ES-I3 (cell line): Measurements from ENCODE around the gene ELMO1.

Source experiments
- H3K36me3 ChIP-seq: 2 replicates; pipeline ENCODE4 v1.6.1; 2013; ENCODE audit warnings: mild to moderate bottlenecking, low read length, control low read depth, moderate library complexity; ENCODE audit not compliant: insufficient read depth
- H3K4me1 ChIP-seq: 2 replicates; pipeline ENCODE4 v1.6.1; 2013; ENCODE audit warnings: mild to moderate bottlenecking, control low read depth, low read length; ENCODE audit not compliant: insufficient read depth
- H3K9ac ChIP-seq: 2 replicates; pipeline ENCODE4 v1.6.1; 2013; ENCODE audit warnings: low read depth, mild to moderate bottlenecking, low read length, moderate library complexity
- H3K9me3 ChIP-seq: 2 replicates; pipeline ENCODE4 v1.6.1; 2013; ENCODE audit warnings: mild to moderate bottlenecking, low read length, moderate library complexity; ENCODE audit not compliant: control insufficient read depth, insufficient read depth

ELMO1 gene

GRCh38 chr7:37394158-37394557, 54.5 kb downstream of the ELMO1 start:
- H3K36me3 ChIP-seq = no peaks in the 10 kb centered on the region
- no peak overlapping the region for H3K9ac ChIP-seq
- H3K4me1 ChIP-seq = peaks cover 23% of the 10 kb centered on the region
- H3K9me3 ChIP-seq = no peaks in the 10 kb centered on the region

GRCh38 chr7:37393476-37393875, 55.2 kb downstream of the ELMO1 start:
- Histone ChIP-seq H3K4me1 (peaks cover 24% of the 10 kb centered on the region), H3K36me3 (no peaks in the 10 kb centered on the region), H3K9me3 (no peaks in the 10 kb centered on the region), H3K9ac (no peak overlapping the region)

DNA sequence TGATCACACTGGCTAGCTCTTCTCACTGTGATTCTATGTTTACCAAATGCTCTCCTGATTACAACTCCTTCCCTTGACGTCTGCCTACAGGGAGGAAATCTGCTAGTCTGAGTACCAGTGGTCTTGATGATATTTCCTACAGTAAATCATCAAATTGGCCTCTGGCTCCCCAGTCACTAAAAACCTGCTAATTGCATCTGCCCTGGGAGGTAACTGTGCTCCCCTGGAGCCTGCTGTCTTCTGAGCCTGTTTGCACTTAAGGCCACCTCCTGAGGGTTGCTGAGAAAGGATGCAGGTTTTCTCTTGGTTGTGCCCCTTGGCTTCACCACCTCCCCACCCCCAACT, 56.0 kb downstream of the ELMO1 start:
- peaks cover 24% of the 10 kb centered on the region for H3K4me1 ChIP-seq

GRCh38 chr7:37391791-37392672, 56.6 kb downstream of the ELMO1 start:
- H3K9ac ChIP-seq = no peak overlapping the region
- no peaks in the 10 kb centered on the region for H3K36me3 ChIP-seq
- H3K9me3 ChIP-seq = no peaks in the 10 kb centered on the region
- H3K4me1 ChIP-seq = peaks cover 24% of the 10 kb centered on the region

More for the DNA sequence above, 56.0 kb downstream of the ELMO1 start:
- Histone ChIP-seq H3K36me3 (no peaks in the 10 kb centered on the region), H3K9me3 (no peaks in the 10 kb centered on the region), H3K9ac (no peak overlapping the region)

- Histone ChIP-seq H3K4me1 (peaks cover 24% of the 10 kb centered on the region), H3K9ac (no peak overlapping the region), H3K9me3 (no peaks in the 10 kb centered on the region), H3K36me3 (no peaks in the 10 kb centered on the region)
Observed at GRCh38 chr7:37390114-37390513, 58.5 kb downstream of the ELMO1 start.

- H3K36me3 ChIP-seq = no peaks in the 10 kb centered on the region
- H3K9me3 ChIP-seq = no peaks in the 10 kb centered on the region
- H3K9ac ChIP-seq = no peak overlapping the region
- peaks cover 24% of the 10 kb centered on the region for H3K4me1 ChIP-seq
Observed at GRCh38 chr7:37388811-37389210, 59.9 kb downstream of the ELMO1 start.

- peaks cover 24% of the 10 kb centered on the region for H3K4me1 ChIP-seq
- H3K9me3 ChIP-seq = no peaks in the 10 kb centered on the region; the same call in 1 of the 2 replicates
- H3K9ac ChIP-seq = no peak overlapping the region
- H3K36me3 ChIP-seq = no peaks in the 10 kb centered on the region
Observed at GRCh38 chr7:37385787-37386186, 62.9 kb downstream of the ELMO1 start.

DNA sequence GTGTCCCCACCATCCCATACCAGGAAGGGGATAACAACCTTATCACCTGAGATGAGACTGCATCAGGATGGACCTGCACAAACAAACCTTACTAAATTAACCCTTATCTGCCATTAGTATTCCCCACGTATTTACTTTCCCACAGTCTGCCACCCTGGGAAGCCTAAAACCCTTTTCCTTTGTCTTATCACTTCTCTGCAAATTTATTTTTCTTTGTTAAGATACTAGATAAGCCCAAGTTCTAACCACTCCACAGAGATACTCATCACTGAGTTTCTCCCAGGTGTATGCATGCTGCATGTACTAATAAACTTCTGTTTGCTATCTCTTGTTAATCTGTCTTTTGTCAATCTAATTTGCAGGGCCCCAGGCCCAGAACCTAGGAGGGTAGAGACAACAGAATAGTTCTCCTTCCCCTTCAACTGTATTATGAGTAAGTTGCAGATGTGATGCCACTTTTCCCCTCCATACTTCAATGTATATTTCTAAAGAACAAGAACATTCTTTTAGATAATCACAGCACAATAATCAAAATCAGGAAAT, 66.0 kb downstream of the ELMO1 start:
- H3K4me1 ChIP-seq = peaks cover 6% of the 10 kb centered on the region; the same call in 1 of the 2 replicates
- no peaks in the 10 kb centered on the region for H3K36me3 ChIP-seq
- no peaks in the 10 kb centered on the region; the same call in 1 of the 2 replicates for H3K9me3 ChIP-seq
- H3K9ac ChIP-seq = no peak overlapping the region

DNA sequence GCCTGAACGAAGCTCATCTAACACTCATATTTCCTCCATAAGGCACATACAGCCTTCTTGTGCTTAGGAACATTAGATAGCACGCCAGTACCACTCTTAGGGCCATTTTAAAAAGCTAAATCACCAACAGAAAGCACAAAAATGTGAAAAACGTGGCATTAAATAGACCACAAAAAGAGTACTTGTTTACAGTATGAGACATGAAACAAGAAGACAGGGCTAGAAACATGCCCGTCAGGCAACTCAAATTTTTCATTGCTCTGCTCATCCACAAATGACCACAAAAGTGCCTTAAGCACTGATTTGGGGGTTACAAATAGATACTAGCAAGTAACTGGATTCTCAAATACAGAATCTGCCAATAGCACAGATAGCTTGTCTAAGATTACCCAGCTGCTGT, 67.8 kb downstream of the ELMO1 start:
- Histone ChIP-seq H3K36me3 (no peaks in the 10 kb centered on the region), H3K9me3 (peaks cover 15% of the 10 kb centered on the region), H3K9ac (no peak overlapping the region), H3K4me1 (peaks cover 6% of the 10 kb centered on the region; the same call in 1 of the 2 replicates)

DNA sequence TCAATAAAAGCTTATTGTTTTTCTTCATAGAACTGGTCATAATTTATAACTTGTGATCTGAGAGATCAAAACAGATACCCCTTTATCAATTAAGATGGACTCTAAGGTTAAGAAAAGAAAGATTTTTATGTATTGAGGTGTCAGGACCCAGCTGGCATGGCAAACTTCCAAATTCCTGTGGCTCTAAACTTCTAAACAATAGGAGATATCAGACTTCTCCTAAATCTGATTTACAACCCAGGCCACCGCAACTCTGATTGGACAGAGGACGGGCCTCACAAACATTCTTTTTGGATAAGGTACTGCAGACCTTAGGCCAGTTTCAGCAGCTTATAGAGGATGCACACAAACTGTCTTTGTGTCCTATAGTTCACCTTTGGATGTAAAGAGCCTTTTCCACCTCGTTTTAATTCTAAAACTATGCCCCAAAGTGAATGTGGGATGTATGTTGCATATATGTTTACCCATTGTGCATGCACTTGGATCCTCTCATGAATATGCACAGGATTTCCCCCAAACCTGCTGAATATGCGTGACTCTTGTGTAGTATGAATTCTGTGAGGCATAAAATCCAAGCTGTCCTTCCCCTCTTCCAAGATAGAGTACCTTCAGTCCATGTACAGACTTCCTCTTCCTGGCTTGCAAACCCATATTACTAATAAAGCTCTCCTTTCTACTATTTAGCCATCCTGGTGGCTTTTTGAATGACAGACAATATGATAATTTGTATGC, 69.0 kb downstream of the ELMO1 start:
- no peaks in the 10 kb centered on the region for H3K36me3 ChIP-seq
- peaks cover 16% of the 10 kb centered on the region for H3K9me3 ChIP-seq
- peaks cover 6% of the 10 kb centered on the region; the same call in 1 of the 2 replicates for H3K4me1 ChIP-seq
- no peak overlapping the region for H3K9ac ChIP-seq

DNA sequence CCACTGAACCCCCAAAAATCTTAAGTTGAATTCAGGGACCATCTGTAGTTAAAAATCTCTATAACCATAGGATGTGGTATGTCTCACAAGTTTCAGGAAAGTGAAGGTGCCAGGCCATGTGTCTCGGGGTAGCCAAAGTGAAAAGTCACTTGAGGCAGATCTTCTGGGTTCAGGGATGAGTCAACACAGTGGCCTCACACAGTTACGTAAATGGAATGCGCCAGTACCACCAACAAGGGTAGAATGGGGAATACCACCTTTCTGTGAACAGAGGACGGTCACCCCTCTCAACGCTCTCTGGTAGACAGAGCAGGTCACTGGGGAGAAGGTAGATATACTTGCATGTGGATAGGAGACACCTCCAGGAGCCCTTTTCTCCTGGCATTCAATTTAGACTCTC, 71.4 kb downstream of the ELMO1 start:
- peaks cover 6% of the 10 kb centered on the region; the same call in 1 of the 2 replicates for H3K4me1 ChIP-seq
- H3K36me3 ChIP-seq = no peaks in the 10 kb centered on the region
- no peak overlapping the region for H3K9ac ChIP-seq
- H3K9me3 ChIP-seq = peaks cover 16% of the 10 kb centered on the region

GRCh38 chr7:37376386-37376785, 72.3 kb downstream of the ELMO1 start:
- no peaks in the 10 kb centered on the region for H3K36me3 ChIP-seq
- peaks cover 16% of the 10 kb centered on the region for H3K9me3 ChIP-seq
- H3K4me1 ChIP-seq = peaks cover 5% of the 10 kb centered on the region; the same call in 1 of the 2 replicates
- no peak overlapping the region for H3K9ac ChIP-seq

- peaks cover 16% of the 10 kb centered on the region for H3K9me3 ChIP-seq
- no peaks in the 10 kb centered on the region for H3K36me3 ChIP-seq
- no peaks in the 10 kb centered on the region; the same call in 1 of the 2 replicates for H3K4me1 ChIP-seq
- no peak overlapping the region for H3K9ac ChIP-seq
Observed at GRCh38 chr7:37372750-37373149, 75.9 kb downstream of the ELMO1 start.

DNA sequence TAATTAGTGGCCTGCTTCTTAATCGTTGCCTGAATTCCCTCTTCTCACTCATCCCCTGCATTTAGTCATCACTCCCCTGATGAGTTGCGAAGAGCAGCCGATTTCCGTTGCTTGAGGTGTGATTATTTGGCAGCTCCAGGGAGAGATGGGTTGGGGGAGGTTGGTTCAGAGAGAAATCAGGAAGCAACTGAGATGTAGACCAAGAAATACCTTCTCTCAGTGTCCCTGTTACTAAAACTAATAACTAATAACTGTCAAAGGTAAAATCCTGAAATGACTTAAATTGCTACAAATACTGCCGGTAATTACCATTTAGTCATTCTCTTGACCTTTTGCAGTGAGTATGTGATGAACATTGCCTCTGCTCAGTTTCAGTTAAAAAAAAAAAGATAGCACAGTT, 76.9 kb downstream of the ELMO1 start:
- no peaks in the 10 kb centered on the region; the same call in 1 of the 2 replicates for H3K4me1 ChIP-seq
- peaks cover 9% of the 10 kb centered on the region for H3K9me3 ChIP-seq
- H3K36me3 ChIP-seq = no peaks in the 10 kb centered on the region
- no peak overlapping the region for H3K9ac ChIP-seq
